Activated CD4-positive, alpha-beta T cell treated with anti-CD3 and anti-CD28 coated beads, Interleukin-2, Interleukin-6, amounts not matched to agents 100 ng/mL and 50 ng/mL, durations not matched to agents 16 hours and 8 hours (primary cell): ENCODE data around the gene WDFY2.
"Not testable (repeated sequence)": the region's sequence is repeated elsewhere in the genome, so short reads cannot be mapped to it uniquely, and the experiment has no call there.

Experiments
- DNase-seq: peaks from one replicate; pipeline ENCODE4 v3.0.0-alpha.2; 2020

Gene WDFY2

DNA sequence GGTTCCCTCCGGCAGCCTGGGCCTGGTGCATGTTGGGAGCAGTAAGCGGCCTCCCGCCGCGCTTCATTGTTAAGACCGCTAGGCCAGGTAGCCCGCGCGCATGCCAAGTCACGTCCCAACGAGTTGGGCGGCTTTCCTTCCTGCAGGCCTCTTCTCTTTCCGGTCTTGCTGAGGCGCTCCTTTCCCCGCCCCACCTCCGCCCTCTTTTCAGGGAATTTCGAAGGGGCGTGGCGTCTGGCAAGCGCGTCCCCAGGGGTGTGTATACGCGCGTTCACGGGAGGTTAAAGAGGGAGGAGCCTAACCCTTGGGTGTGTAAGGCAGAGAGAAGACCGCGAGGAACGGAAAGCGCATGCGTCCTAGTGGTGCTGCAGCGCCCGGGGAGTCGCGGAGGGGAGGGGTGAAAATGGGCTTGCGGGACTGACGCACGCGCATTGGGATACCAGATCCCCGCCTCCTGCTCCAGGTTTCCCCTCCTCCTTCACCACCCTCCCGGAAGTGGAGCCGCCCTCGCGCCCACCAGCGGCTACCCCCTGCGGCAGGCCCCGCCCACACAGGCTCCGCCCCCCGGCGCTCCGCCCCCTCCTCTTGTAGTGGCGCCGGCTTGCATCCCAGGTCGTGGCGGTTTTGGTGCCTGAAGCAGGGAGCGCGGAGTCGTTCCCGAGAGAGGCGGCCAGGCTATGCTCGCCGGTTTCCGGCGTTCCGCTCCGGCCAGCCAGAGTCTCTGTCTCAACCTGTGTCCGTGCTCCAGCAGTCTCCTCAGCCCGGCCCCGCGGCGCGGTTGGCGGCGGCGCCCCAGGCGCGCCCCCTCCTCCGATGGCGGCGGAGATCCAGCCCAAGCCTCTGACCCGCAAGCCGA is at the start of gene WDFY2:
Gene WDFY2 (plus strand): TSS at position 588 of the 856 bp plus-strand sequence. CDS start 226 bp downstream, at position 814.
- peak; percentile 99 for DNase-seq

DNA sequence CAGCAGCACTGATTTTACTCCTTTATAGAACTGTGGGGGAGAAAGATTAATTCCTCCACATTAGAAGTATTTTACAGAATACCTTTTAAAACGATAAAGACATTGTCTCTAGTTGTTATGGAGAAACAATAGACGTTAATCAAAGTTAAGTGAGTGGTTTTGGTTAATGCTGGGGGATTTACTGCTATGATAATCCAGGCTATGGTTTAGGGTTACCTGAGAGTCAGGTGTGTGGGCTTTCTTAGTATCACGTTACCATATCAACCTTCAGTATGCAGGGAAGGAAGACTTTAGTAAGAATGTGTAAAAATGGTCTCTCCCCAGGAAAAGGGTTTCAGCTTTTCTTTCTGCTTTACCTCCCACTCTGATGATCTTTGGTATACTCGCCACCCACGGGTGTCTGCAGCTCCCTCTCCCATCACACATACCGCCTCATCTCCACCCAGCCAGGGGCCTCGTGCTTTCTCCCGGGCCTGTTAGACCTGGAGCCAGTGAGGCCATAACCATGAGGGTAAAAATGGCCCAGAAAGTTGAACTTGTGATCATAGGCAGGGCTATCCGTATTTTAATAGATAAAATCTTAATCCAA is 45.6 kb upstream of the WDFY2 start:
- DNase-seq, result no peak

GRCh38 chr13:51539887-51540286 is 44.4 kb upstream of the WDFY2 start:
- DNase-seq, result no peak

GRCh38 chr13:51541037-51541436 is 43.2 kb upstream of the WDFY2 start:
- DNase-seq, result no peak

- DNase-seq, result no peak
Observed at GRCh38 chr13:51541809-51542258, 42.4 kb upstream of the WDFY2 start.

- DNase-seq, result no peak
Observed at GRCh38 chr13:51542346-51543242, 41.7 kb upstream of the WDFY2 start.

- DNase-seq, result not testable (repeated sequence)
Observed at GRCh38 chr13:51545446-51545845, 38.8 kb upstream of the WDFY2 start.

- DNase-seq, result no peak
Observed at GRCh38 chr13:51547425-51548176, 36.7 kb upstream of the WDFY2 start.

DNA sequence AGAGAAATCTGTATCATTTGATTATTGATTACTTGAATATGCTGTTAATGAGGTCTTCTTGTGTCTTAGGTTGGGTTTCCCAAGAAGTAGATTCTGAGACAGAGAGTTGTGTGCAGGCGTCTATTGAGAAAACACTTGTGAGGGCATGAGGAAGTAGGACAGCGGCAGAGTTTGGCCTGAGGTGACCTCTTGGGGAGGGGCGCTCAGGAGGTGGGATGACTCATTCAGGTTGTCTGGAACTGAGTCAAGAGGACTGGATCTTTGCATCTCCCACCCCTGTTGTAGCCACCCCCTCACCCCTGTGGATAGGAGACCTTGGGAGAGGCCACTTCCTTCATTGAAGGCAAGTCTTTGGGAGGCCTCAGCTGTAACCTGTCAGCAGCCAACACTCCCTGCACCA is 35.2 kb upstream of the WDFY2 start:
- DNase-seq, result peak; percentile 15

GRCh38 chr13:51549593-51549992 is 34.7 kb upstream of the WDFY2 start:
- no peak for DNase-seq

DNA sequence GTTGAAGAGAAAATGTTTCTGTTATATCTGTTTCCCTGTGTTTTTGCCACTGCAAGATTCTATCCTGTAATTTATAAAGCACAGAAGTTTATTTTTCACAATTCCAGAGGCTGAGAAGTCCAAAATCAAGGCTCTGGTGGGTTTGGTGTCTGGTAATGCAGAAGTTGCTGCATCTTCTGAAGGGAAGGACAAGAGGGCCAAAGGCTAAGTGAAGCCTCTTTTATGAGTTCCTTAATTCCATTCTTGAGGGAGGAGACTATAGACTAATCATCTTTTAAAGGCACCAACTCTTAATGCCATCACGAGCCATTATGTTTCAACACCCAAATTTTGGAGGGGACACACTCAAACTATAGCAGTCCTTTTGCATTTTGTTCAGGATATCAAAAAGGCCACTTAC is 34.1 kb upstream of the WDFY2 start:
- DNase-seq, result no peak

- DNase-seq, result no peak
Observed at GRCh38 chr13:51551416-51551815, 32.8 kb upstream of the WDFY2 start.

- DNase-seq, result no peak
Observed at GRCh38 chr13:51552027-51552426, 32.2 kb upstream of the WDFY2 start.

DNA sequence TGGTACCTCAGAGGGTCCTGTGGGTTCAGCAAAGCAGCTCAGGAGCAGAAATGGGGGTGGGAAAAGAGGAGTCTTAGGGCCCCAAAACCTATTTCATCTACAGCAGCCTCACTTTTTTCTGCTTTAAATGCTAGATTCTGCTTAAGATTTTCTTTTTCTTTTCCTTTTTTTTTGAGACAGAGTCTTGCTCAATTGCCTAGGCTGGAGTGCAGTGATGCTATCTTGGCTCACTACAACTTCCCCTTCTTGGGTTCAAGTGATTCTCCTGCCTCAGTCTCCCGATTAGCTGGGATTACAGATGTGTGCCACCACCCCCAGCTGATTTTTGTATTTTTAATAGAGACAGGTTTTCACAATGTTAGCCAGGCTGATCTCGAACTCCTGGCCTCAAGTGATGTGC is 30.7 kb upstream of the WDFY2 start:
- DNase-seq, result no peak

DNA sequence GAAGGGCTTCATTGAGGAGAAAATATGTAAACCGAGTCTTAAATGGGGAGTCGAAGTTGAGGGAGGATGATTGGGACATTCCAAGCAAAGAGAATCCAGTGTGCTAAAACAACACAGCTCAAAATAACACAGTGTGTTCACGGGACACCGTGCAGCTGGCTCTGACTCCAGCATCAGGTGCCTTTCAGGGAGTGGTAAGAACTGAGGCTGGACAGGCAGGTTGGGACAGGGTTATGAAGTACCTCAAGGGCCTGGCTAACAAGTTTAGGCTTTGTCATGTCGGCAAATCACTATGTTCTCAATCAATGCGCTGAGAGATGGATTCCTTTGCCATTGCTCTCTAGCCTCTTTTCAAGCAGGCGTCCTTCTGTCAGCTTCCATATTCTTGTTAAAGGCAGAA is 27.5 kb upstream of the WDFY2 start:
- DNase-seq, result no peak

DNA sequence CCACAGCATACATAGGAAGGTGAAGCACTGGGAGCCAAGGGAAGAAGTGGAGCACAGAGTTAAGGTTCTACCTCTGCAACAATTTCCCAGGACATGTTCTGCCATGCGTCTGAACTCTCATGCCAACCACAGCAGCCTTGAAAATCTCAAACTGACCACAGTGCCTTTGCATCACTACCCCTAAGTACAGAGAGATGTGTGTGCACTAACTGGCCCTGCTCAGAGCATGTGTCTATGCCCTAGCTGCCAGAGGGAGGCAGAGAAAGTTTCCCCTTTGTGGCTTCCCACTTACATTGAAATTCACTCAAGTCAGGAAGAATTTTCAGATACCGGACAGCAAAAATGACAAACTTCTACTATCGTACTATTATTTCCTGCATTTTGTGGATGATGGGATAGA is 26.8 kb upstream of the WDFY2 start:
- no peak for DNase-seq

DNA sequence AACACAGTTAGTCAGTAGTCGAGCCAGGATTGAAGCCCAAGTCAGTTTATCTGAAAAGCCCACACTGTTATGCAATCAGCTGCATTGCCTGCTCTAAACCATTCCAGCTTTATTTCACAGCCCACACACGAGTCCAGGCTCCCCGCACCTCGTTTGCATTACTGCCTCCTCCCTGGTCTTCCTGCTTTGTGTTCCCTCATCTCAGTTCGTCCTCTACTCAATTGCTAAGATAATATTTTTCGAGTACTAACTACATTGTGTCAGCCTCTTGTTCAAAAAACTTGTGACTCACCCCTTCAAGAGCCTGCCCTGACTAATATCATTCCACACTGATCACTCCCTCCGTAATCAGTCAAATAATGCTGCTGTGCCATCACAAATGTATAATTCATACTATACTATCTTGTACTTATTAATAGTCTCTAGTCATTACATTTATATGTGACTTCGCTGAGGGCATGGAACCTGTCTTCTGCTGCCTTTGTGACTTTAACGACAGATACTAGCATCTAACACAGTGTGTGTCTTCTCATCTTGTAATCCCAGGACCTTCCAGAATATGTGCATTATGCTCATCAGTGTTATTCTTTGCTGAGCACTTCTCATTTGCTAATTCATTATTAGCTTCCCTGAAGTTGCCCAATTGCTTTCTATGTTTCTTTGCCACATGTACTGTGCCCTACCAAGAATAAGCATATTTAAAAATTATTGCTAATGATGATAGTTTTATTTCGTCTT is 26.2 kb upstream of the WDFY2 start:
- DNase-seq, result peak; percentile 42

GRCh38 chr13:51559946-51560735 is 24.1 kb upstream of the WDFY2 start:
- no peak for DNase-seq

GRCh38 chr13:51562011-51562671 is 22.1 kb upstream of the WDFY2 start:
- DNase-seq, result peak; percentile 58

DNA sequence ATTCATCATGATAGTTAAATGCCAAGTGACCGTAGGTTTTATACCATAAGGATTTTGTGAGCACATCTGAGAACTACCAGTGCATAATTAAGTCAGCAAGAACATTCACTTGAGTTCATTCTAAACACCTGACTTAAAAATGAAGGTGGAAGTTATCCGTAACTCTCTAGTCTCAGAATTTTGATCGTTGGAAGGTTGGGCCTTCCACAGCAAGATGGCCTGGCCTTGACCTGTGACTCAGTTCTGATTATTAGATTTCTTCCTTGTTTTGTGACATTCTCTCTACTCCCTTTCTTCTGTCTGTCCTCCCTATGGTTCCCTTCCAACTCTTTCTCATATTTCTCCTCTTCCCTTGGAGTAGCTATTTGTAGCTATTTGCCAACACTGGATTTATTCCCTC is 20.0 kb upstream of the WDFY2 start:
- DNase-seq, result no peak
